BJ (cell line): ENCODE measurements around the gene PTPRE. TPM values are rescaled to one million over a fixed set of nuclear protein-coding genes. Genes with fewer than 3 reads are reported as not detected.

Experiments used
- CTCF ChIA-PET: fragments of 350-600 bp; formaldehyde crosslinking; extraction: SDS; loops from one replicate; lab custom pipeline; 2021; ENCODE audit warnings: antibody characterized with exemption, inconsistent platforms; lab: Yijun Ruan, JAX
- POLR2A ChIA-PET: fragments of 300-600 bp; sonication (Branson Sonifier 250); formaldehyde crosslinking; extraction: SDS; loops from one replicate; lab custom pipeline; 2021; ENCODE audit warnings: antibody characterized with exemption; lab: Charles Lee
- DNase-seq: peaks from one replicate; pipeline ENCODE4 v3.0.0-alpha.2; 2011; ENCODE audit warnings: low read depth
- H3K27me3 ChIP-seq: 2 replicates; pipeline ENCODE4 v1.6.0; 2011; ENCODE audit warnings: low read length; ENCODE audit not compliant: control insufficient read depth, insufficient read depth
- H3K36me3 ChIP-seq: 2 replicates; pipeline ENCODE4 v1.5.1; 2011; ENCODE audit warnings: low read length; ENCODE audit not compliant: control insufficient read depth, insufficient read depth
- H3K4me3 ChIP-seq: 2 replicates; pipeline ENCODE4 v1.5.1; 2011; ENCODE audit warnings: low read depth, mild to moderate bottlenecking, control low read depth, low read length
- polyA plus RNA-seq: library from polyadenylated mRNA; depleted of rRNA; stranded (reverse); fragments of >200 nt; gene quantifications from 2 replicates; pipeline ENCODE4 v1.2.3, GENCODE V29; 2011; rRNA removed
- TF ChIP-seq, protein P1 (sequence below): IDR thresholded peaks from 2 replicates; pipeline ENCODE4 v1.5.1; 2011; ENCODE audit warnings: low read depth, mild to moderate bottlenecking, control low read depth, inconsistent platforms, low read length, moderate library complexity; ENCODE audit not compliant: insufficient read depth

PTPRE gene
- polyA plus RNA-seq, 1 experiment: 0.09 TPM

DNA sequence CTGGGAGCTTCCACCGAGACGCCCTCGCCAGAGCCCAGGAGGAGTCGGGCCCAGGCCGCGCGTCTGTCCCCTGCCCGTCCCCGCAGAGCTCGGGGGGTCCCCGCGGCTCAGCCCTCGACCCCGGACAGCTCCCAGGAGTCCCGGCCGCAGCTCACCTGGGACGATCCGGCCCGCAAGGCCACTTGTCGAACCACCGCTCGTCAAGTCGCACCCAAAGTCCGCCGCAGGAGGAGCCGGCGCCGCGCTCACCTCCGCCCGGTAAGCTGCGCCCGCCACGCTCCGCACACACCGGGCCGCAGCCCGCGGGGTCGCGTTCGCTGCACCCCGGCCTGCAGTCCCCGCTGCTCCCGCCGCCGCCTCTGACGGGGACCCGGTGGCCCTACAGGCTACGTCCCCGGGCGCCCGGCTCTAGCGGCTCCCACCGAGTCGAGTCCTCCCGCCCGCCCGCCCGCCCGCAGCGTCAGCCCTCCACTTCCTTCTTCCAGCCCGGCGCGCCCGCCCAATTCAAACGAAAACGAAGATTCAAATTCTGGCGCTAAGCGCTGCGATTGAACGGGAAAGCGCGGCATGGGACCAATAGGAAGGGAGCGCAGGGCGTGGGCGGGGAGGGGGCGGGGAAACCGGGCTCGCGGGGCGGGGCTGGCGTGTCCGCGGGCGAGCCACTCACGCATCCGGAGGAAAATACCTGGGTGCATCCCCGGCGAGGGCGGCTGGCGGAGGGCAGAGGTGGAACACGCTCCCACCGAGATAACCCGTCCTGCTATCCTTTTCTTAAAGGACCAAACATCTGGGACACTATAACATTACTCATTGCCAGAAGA is 219.3 kb downstream of the PTPRE start, which contains the start of gene MKI67:
Gene MKI67, minus strand, starts transcription at position 480 of the 821 bp plus-strand sequence. CDS start 756 bp downstream, outside the sequence.
- Histone ChIP-seq H3K4me3 (peak within 1 kb of the TSS; percentile 83), H3K36me3 (no peaks in the 10 kb centered on the region), H3K27me3 (no peaks in the 10 kb centered on the region)
- TF ChIP-seq, protein P1, sequence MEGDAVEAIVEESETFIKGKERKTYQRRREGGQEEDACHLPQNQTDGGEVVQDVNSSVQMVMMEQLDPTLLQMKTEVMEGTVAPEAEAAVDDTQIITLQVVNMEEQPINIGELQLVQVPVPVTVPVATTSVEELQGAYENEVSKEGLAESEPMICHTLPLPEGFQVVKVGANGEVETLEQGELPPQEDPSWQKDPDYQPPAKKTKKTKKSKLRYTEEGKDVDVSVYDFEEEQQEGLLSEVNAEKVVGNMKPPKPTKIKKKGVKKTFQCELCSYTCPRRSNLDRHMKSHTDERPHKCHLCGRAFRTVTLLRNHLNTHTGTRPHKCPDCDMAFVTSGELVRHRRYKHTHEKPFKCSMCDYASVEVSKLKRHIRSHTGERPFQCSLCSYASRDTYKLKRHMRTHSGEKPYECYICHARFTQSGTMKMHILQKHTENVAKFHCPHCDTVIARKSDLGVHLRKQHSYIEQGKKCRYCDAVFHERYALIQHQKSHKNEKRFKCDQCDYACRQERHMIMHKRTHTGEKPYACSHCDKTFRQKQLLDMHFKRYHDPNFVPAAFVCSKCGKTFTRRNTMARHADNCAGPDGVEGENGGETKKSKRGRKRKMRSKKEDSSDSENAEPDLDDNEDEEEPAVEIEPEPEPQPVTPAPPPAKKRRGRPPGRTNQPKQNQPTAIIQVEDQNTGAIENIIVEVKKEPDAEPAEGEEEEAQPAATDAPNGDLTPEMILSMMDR: no peak
- CTCF ChIA-PET: interaction anchor here (1.0 kb wide), 1 partner anchor 23 kb away, joined by 3 read pairs; no protein-coding TSS in a partner anchor
- POLR2A ChIA-PET: interaction anchor here (0.6 kb wide), 1 partner anchor 44 kb away, joined by 14 read pairs; no protein-coding TSS in a partner anchor
- peak; percentile 36 for DNase-seq

DNA sequence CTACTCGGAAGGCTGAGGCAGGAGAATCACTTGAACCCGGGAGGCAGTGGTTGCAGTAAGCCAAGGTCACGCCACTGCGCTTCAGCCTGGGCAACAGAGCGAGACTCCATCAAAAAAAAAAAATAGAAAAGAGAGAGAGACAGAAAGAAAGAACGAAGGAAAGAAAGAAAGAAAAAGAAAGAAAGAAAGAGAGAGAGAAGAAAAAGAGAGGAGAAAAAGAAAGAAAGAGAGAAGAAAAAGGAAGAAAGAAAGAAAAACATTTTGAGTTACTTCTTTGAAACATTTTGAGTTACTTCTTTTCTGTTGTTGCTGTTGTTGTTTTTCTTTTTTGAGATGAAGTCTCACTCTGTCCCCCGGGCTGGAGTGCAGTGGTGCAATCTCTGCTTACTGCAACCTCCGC is 221.7 kb downstream of the PTPRE start:
- no peak for DNase-seq
- Histone ChIP-seq H3K36me3 (no peaks in the 10 kb centered on the region), H3K27me3 (no peaks in the 10 kb centered on the region), H3K4me3 (no peak overlapping the region)
- ChIA-PET CTCF (no interaction called here), POLR2A (no interaction called here)
- TF ChIP-seq, protein P1: no peak

DNA sequence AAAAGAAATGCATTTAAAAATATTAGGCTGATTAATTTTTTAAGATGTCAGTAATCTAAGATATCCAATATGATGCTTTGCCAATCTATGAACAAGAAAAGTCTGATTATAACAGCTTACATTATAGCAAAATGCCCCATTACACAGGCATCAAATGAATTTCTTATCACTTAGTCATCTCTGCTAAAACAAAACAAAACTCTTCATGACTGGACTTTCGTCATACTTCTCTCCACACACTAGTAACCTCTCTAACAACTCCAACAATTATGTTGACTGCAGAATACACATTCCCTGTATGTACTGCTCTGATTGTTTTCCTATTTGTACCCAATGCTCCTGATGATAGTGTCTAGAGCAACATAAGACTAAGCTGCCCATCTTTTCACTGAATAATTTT is 223.1 kb downstream of the PTPRE start:
- ChIA-PET POLR2A (no interaction called here), CTCF (interaction anchor here (1.1 to 1.4 kb wide), 3 partner anchors 14 to 20 kb away, joined by 3 to 5 read pairs (median 3); no protein-coding TSS in a partner anchor)
- TF ChIP-seq, protein P1: no peak
- H3K27me3 ChIP-seq: no peaks in the 10 kb centered on the region
- no peak overlapping the region for H3K4me3 ChIP-seq
- DNase-seq: no peak
- H3K36me3 ChIP-seq: no peaks in the 10 kb centered on the region

Other genes with a start within 250 kb of the PTPRE start
- gene FOXI2, start 169.9 kb upstream of the PTPRE start, polyA plus RNA-seq: not detected in 2 replicates
- gene CLRN3, start 14.2 kb upstream of the PTPRE start, polyA plus RNA-seq: not detected in 2 replicates
- gene MKI67, start 219.3 kb downstream of the PTPRE start, polyA plus RNA-seq: 11.8 and 12.5 TPM in 2 replicates